SK-N-MC (cell line): ENCODE measurements around the gene KRT2.

Experiments used
- DNase-seq: peaks from one replicate; pipeline ENCODE4 v3.0.0-alpha.2; 2011; ENCODE audit warnings: low read depth, low spot score
- H3K27ac ChIP-seq: fragments of 200-600 bp; sonication (generic); 2 replicates; pipeline ENCODE4 v1.5.1; 2016; ENCODE audit warnings: mixed run types
- H3K36me3 ChIP-seq: fragments of 200-600 bp; sonication (generic); 2 replicates; pipeline ENCODE4 v1.6.1; 2017; ENCODE audit warnings: antibody characterized with exemption, low read length, mixed read lengths; ENCODE audit not compliant: insufficient read depth
- H3K4me3 ChIP-seq: fragments of 200-600 bp; sonication (generic); 2 replicates; pipeline ENCODE4 v1.5.1; 2016
- H3K9ac ChIP-seq: fragments of 200-600 bp; sonication (generic); 2 replicates; pipeline ENCODE4 v1.8.0; 2017; ENCODE audit warnings: mixed run types, mixed read lengths; ENCODE audit not compliant: insufficient read length
- H3K9me3 ChIP-seq: fragments of 200-600 bp; sonication (generic); 2 replicates; pipeline ENCODE4 v1.6.1; 2017; ENCODE audit warnings: low read depth, mild to moderate bottlenecking, antibody characterized with exemption, low read length, moderate library complexity, mixed read lengths
- EZH2 ChIP-seq: fragments of 200-600 bp; sonication (generic); IDR thresholded peaks from one replicate; pipeline ENCODE4 v1.6.1; 2017; ENCODE audit warnings: antibody characterized with exemption
- FOXP2 ChIP-seq: optimal IDR thresholded peaks from 2 replicates; pipeline ENCODE3; 2011; ENCODE audit warnings: mild to moderate bottlenecking, moderate library complexity; ENCODE audit not compliant: insufficient read depth; ENCODE audit errors: extremely low read length, control extremely low read depth
- POLR2AphosphoS5 ChIP-seq: IDR thresholded peaks from 2 replicates; pipeline ENCODE4 v1.6.1; 2012; ENCODE audit warnings: mild to moderate bottlenecking, low read depth, low read length, borderline replicate concordance

The KRT2 gene

DNA sequence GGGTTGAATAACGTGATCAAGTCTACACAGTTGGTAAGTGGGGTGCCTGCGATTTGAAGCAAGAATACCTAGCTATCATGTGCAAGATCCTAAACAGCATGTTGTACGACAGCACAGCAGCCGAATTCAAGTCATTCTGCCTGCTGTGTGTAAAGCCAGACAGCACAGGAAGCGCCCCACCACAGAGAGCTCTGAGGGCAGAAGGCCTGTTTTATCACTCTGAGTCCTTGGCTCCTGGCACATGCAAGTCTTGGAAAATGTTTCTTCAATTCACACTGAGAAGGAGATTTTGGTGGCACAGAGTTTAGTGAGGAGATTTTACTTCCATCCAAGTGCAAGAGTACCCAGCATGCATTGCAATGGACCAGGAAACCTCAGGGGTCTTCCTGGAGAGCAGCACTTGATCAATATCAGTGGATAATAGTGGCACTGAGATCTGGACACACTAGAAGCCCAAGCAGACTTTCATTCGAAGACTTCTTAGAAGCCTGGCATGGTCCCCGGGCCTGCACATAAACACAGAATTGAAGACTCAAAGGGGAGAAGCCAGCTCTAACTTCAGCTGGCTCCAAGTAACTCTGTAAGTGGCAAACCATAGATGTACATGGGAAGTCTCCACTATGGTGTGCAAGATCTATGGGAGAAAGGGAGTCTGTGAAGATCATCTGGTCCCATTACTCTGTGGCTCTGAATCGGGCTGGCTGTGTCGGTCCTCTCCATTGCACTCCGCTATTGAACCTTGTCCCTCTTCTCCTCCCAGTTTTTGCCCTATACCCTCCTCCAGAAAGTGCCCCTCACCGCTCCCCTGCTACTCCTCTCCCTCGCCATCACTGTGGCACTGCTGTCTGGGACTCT, 29.7 kb upstream of the KRT2 start:
- no peak for TF ChIP-seq EZH2
- TF ChIP-seq POLR2AphosphoS5, result no peak
- TF ChIP-seq FOXP2, result no peak
- H3K36me3 ChIP-seq, result no peaks in the 10 kb centered on the region
- DNase-seq, result no peak

DNA sequence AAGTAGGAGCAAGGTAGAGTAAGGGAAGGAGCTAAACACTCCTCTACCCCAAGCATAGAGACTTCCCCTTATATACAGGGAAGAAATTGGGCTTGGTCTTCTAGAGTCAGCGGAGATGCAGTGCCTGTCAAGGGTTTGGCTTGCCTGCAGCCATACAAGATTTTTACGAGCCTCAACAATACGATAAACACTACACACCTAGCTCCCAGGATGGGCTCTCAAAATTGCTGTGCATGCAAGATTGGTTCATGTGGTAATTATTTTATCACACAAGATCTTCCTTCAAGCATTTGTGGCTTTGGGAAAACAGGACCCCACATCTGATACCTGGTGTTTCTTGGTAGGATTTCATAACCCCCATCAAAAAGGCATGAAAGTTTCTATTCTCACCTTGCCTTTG, 28.4 kb upstream of the KRT2 start, which contains the start of gene KRT1:
KRT1 (minus strand) TSS at position 45 of the 400 bp plus-strand sequence. CDS start 59 bp downstream, outside the sequence.
- DNase-seq, result no peak
- Histone ChIP-seq H3K4me3 (no peak within 1 kb of the TSS), H3K36me3 (no peaks in the 10 kb centered on the region), H3K27ac (no peak within 1 kb of the TSS), H3K9ac (no peak within 1 kb of the TSS), H3K9me3 (no peaks in the 10 kb centered on the region)
- no peak for TF ChIP-seq FOXP2
- TF ChIP-seq EZH2, result no peak
- TF ChIP-seq POLR2AphosphoS5, result no peak

More for the DNA sequence above, 29.7 kb upstream of the KRT2 start:
- H3K9me3 ChIP-seq, result no peaks in the 10 kb centered on the region
- H3K27ac ChIP-seq, result no peak overlapping the region
- H3K9ac ChIP-seq, result no peak overlapping the region
- no peak overlapping the region for H3K4me3 ChIP-seq

GRCh38 chr12:52679875-52680274, 27.9 kb upstream of the KRT2 start:
- H3K4me3 ChIP-seq, result no peak overlapping the region
- H3K36me3 ChIP-seq, result no peaks in the 10 kb centered on the region
- TF ChIP-seq POLR2AphosphoS5, result no peak
- no peak for DNase-seq
- no peaks in the 10 kb centered on the region for H3K9me3 ChIP-seq
- no peak overlapping the region for H3K27ac ChIP-seq
- no peak overlapping the region for H3K9ac ChIP-seq

- TF ChIP-seq FOXP2, result no peak
- DNase-seq, result no peak
- Histone ChIP-seq H3K27ac (no peak overlapping the region), H3K9me3 (no peaks in the 10 kb centered on the region), H3K9ac (no peak overlapping the region), H3K4me3 (no peak overlapping the region), H3K36me3 (no peaks in the 10 kb centered on the region)
Observed at GRCh38 chr12:52677671-52678070, 25.7 kb upstream of the KRT2 start.

DNA sequence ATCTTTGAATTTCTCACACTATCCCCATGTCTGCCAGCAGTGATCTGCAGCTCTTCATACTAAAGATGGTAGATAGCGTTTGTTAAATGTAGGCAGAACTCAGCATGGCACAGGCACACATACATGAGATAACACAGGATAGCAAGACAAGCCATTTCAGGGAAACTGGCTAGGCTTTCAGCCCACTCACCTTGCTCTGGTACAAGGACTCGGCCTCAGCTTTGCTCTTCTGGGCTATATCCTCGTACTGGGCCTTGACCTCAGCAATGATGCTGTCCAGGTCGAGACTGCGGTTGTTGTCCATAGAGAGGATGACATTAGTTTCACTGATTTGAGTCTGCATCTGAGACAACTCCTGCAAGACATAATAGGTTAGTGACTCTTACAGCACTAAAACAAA, 25.1 kb upstream of the KRT2 start:
- H3K9ac ChIP-seq, result no peak overlapping the region
- H3K4me3 ChIP-seq, result no peak overlapping the region
- no peaks in the 10 kb centered on the region for H3K36me3 ChIP-seq
- no peak for DNase-seq
- H3K9me3 ChIP-seq, result no peaks in the 10 kb centered on the region
- H3K27ac ChIP-seq, result no peak overlapping the region
- no peak for TF ChIP-seq FOXP2
- no peak for TF ChIP-seq EZH2
- no peak for TF ChIP-seq POLR2AphosphoS5

DNA sequence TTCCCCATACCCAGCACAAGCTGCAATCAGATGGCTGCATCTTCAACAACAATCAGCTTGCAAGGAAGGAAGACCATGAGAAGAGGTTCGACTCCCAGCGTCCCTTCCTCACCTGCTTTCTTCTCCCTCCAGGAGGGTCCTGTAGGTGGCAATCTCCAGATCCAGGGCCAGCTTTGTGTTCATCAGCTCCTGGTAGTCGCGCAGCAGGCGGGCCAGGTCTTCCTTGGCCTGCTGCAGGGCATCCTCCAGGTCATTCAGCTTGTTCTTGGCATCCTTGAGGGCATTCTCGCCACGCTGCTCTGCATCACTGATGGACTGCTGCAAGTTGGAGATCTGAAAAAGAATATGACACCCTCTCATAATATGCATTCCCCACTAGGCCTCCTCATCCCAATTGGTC, 24.2 kb upstream of the KRT2 start:
- no peak overlapping the region for H3K9ac ChIP-seq
- H3K9me3 ChIP-seq, result no peaks in the 10 kb centered on the region
- H3K27ac ChIP-seq, result no peak overlapping the region
- H3K4me3 ChIP-seq, result no peak overlapping the region
- no peaks in the 10 kb centered on the region for H3K36me3 ChIP-seq
- TF ChIP-seq EZH2, result no peak
- no peak for TF ChIP-seq FOXP2
- TF ChIP-seq POLR2AphosphoS5, result no peak
- no peak for DNase-seq

GRCh38 chr12:52675301-52675701, 23.3 kb upstream of the KRT2 start:
- TF ChIP-seq EZH2, result no peak
- no peak for TF ChIP-seq FOXP2
- TF ChIP-seq POLR2AphosphoS5, result no peak
- Histone ChIP-seq H3K4me3 (no peak overlapping the region), H3K36me3 (no peaks in the 10 kb centered on the region), H3K9me3 (no peaks in the 10 kb centered on the region), H3K9ac (no peak overlapping the region), H3K27ac (no peak overlapping the region)
- no peak for DNase-seq

DNA sequence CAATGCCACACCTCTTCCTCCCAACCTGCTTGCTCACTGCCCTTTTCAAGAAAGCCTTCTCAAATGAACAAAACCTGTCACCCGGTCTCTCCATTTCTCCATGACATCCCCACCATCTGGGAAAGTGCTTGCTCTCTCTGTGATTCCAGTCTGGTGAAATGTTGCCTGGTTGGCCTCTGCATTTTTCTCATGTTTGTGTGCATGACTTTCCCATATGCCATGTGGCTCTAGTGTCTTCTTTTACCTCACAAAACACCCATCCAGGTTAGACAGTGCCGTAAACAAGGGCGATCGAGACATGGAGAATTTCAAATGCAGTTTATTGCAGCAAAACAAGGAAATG, 22.4 kb upstream of the KRT2 start:
- H3K4me3 ChIP-seq, result no peak overlapping the region
- no peak overlapping the region for H3K9ac ChIP-seq
- no peak for DNase-seq
- H3K9me3 ChIP-seq, result no peaks in the 10 kb centered on the region
- H3K36me3 ChIP-seq, result no peaks in the 10 kb centered on the region
- H3K27ac ChIP-seq, result no peak overlapping the region
- TF ChIP-seq FOXP2, result no peak
- TF ChIP-seq EZH2, result no peak

- no peak for TF ChIP-seq POLR2AphosphoS5
- TF ChIP-seq EZH2, result no peak
- no peak for TF ChIP-seq FOXP2
- no peak overlapping the region for H3K9ac ChIP-seq
- no peak overlapping the region for H3K4me3 ChIP-seq
Observed at GRCh38 chr12:52673713-52674432, 21.9 kb upstream of the KRT2 start.

More at GRCh38 chr12:52673713-52674432, 21.9 kb upstream of the KRT2 start:
- no peaks in the 10 kb centered on the region for H3K9me3 ChIP-seq
- no peaks in the 10 kb centered on the region for H3K36me3 ChIP-seq
- no peak overlapping the region for H3K27ac ChIP-seq
- DNase-seq, result no peak
